K562 (cell line): ENCODE measurements around the gene SLC10A3. TPM values are rescaled to one million over a fixed set of nuclear protein-coding genes. Genes with fewer than 3 reads are reported as not detected.

Source experiments
- ATAC-seq: fragments of 200-7000 bp; cut with Tn5 transposase; 3 replicates; pipeline ENCODE4 v1.9.1; 2020; ENCODE audit warnings: moderate library complexity
- BruUV-seq: library from RNA; stranded (reverse); fragments of 400-500 nt; replicated peaks from 2 replicates; lab custom pipeline; 2021; lab: Mats Ljungman, UMichigan
- CTCF ChIA-PET: fragments of 300-600 bp; formaldehyde crosslinking; extraction: SDS; loops from one replicate; lab custom pipeline; 2021; ENCODE audit warnings: low intra/inter-chr PET ratio; lab: Yijun Ruan, JAX
- POLR2A ChIA-PET: fragments of 300-600, 350-650 bp; sonication (Branson Sonifier 250); formaldehyde crosslinking; extraction: SDS; loops from one replicate; lab custom pipeline; 2021; ENCODE audit warnings: antibody characterized with exemption, inconsistent platforms; lab: Yijun Ruan, JAX
- DNase-seq, 4 experiments: peaks; one replicate each; pipeline versions ENCODE4 v3.0.0 to v3.0.0-alpha.2; 2011 to 2018; ENCODE audit warnings: low spot score in 3 of 4, mixed read lengths in 3 of 4; ENCODE audit errors: extremely low read depth in 1 of 4
- FAIRE-seq: peaks from 2 replicates; lab custom pipeline; 2011; peaks lifted over from hg19 to GRCh38; lab: Jason Lieb, UNC
- H2AFZ ChIP-seq: 2 replicates; pipeline ENCODE4 v1.6.0; 2011; ENCODE audit warnings: low read depth, low read length, control low read depth, inconsistent platforms
- H3K27ac ChIP-seq: fragments of 200-600 bp; 3 replicates; pipeline ENCODE4 v1.8.0; 2011; ENCODE audit warnings: low read depth, mild to moderate bottlenecking, control low read depth, inconsistent platforms, low read length, moderate library complexity, mixed read lengths; ENCODE audit errors: extremely low read depth
- H3K27me3 ChIP-seq, 2 experiments: fragments of 300-600 bp in 1 of 2; 2 replicates in 1 of 2; 3 replicates in 1 of 2; pipeline versions ENCODE4 v1.6.0 to v1.8.0; 2011; ENCODE audit warnings: inconsistent platforms in 2 of 2, low read length in 2 of 2, mild to moderate bottlenecking in 1 of 2, mixed read lengths in 1 of 2, moderate library complexity in 1 of 2; ENCODE audit not compliant: control insufficient read depth in 2 of 2, insufficient read depth in 2 of 2
- H3K36me3 ChIP-seq: fragments of 300-600 bp; 3 replicates; pipeline ENCODE4 v1.8.0; 2011; ENCODE audit warnings: mild to moderate bottlenecking, low read length, inconsistent platforms; ENCODE audit not compliant: control insufficient read depth, insufficient read depth
- H3K4me1 ChIP-seq, 2 experiments: fragments of 200-600 bp in 1 of 2; replicated peaks in 1 of 2; 2 replicates in 1 of 2; 3 replicates in 1 of 2; pipeline versions ENCODE4 v1.5.1 to v1.8.0; 2011; ENCODE audit warnings: inconsistent platforms in 2 of 2, low read length in 2 of 2, mild to moderate bottlenecking in 1 of 2, mixed read lengths in 1 of 2, moderate library complexity in 1 of 2; ENCODE audit not compliant: control insufficient read depth in 2 of 2, insufficient read depth in 2 of 2
- H3K4me2 ChIP-seq: 2 replicates; pipeline ENCODE4 v1.6.1; 2011; ENCODE audit warnings: low read length, control low read depth, inconsistent platforms, mixed read lengths; ENCODE audit not compliant: insufficient read depth
- H3K4me3 ChIP-seq: fragments of 200-600 bp; sonication (generic), shearing (Covaris generic); 2 replicates; pipeline ENCODE4 v1.5.1; 2016; ENCODE audit warnings: control low read depth, inconsistent platforms
- H3K79me2 ChIP-seq: fragments of 200-600 bp; 3 replicates; pipeline ENCODE4 v1.8.0; 2011; ENCODE audit warnings: low read length, inconsistent platforms; ENCODE audit not compliant: control insufficient read depth, insufficient read depth
- H3K9ac ChIP-seq, 2 experiments: 2 replicates each; pipeline versions ENCODE4 v1.6.0 to v1.6.1; 2011; ENCODE audit warnings: low read depth in 2 of 2, low read length in 2 of 2, control low read depth in 1 of 2, inconsistent platforms in 1 of 2, mild to moderate bottlenecking in 1 of 2, mixed read lengths in 1 of 2; ENCODE audit not compliant: insufficient read depth in 1 of 2
- H3K9me1 ChIP-seq: one replicate; pipeline ENCODE4 v1.6.0; 2011; ENCODE audit warnings: inconsistent platforms, mild to moderate bottlenecking, low read length, moderate library complexity; ENCODE audit not compliant: control insufficient read depth, insufficient read depth
- H3K9me3 ChIP-seq: replicated peaks from 2 replicates; pipeline ENCODE4 v1.5.1; 2011; ENCODE audit warnings: low read depth, low read length, inconsistent platforms; ENCODE audit not compliant: control insufficient read depth, insufficient read depth
- H4K20me1 ChIP-seq: replicated peaks from 2 replicates; pipeline ENCODE4 v1.6.1; 2011; ENCODE audit warnings: low read length, inconsistent platforms, mixed read lengths; ENCODE audit not compliant: control insufficient read depth, insufficient read depth
- ATF7 ChIP-seq: fragments of 450-650 bp; IDR thresholded peaks from 2 replicates; pipeline ENCODE4 v1.7.1; 2014; ENCODE audit warnings: mild to moderate bottlenecking, moderate library complexity
- ETV6 ChIP-seq, 3 experiments: fragments of 150-350 bp in 1 of 3; sonication (generic) in 1 of 3; formaldehyde crosslinking in 1 of 3; IDR thresholded peaks; 2 replicates each; pipeline versions ENCODE4 v1.6.1 to v1.8.0; 2014 to 2022; ENCODE audit warnings: borderline replicate concordance in 2 of 3, low read depth in 2 of 3, antibody characterized with exemption in 1 of 3, low read length in 1 of 3, mild to moderate bottlenecking in 1 of 3, missing genetic modification reagents in 1 of 3
- KDM1A ChIP-seq, 2 experiments: fragments of 450-650 bp; IDR thresholded peaks; 2 replicates each; pipeline ENCODE4 v1.6.1; 2016; ENCODE audit warnings: mild to moderate bottlenecking in 2 of 2
- MEIS2 ChIP-seq: fragments of 450-650 bp; IDR thresholded peaks from 2 replicates; pipeline ENCODE4 v1.6.1; 2014; ENCODE audit warnings: mild to moderate bottlenecking; ENCODE audit not compliant: partially characterized antibody
- NEUROD1 ChIP-seq: fragments of 150-350 bp; IDR thresholded peaks from 2 replicates; pipeline ENCODE4 v1.6.1; 2014; ENCODE audit warnings: borderline replicate concordance, low read length, low read depth; ENCODE audit not compliant: partially characterized antibody
- ZNF23 ChIP-seq: fragments of 250-450 bp; sonication (Bioruptor Pico); IDR thresholded peaks from 2 replicates; pipeline ENCODE4 v1.4.0; 2020; ENCODE audit warnings: mild to moderate bottlenecking
- WGBS: fragments of 100-300 bp; shearing (Covaris generic); methylation state at CpG from one replicate; pipeline ENCODE4 v1.1.6; 2016; ENCODE audit warnings: low coverage, mixed read lengths; ENCODE audit not compliant: insufficient coverage; ENCODE audit errors: missing lambda C conversion rate; 5-methylcytosine and 5-hydroxymethylcytosine counted together
- in situ Hi-C: fragments of 300-500 bp; cut with MboI; formaldehyde crosslinking; loops from 4 replicates; pipeline ENCODE4 v1.15.0; 2018; ENCODE audit warnings: inconsistent platforms, mixed read lengths
- intact Hi-C: fragments of 100-400 bp; cut with micrococcal nuclease; formaldehyde crosslinking; loops from 2 replicates; pipeline ENCODE4 v1.14.2; 2022
- polyA plus RNA-seq, 8 experiments: library from polyadenylated mRNA; depleted of rRNA in 4 of 8; stranded (reverse) in 5 of 8; unstranded in 3 of 8; fragments of >200 nt; fragmentation: Nextera tagmentation in 2 of 8; fragmentation: Illumina TruSeq in 1 of 8; extraction: Ambion mirVana in 2 of 8; extraction: Trizol in 1 of 8; gene quantifications; 2 replicates each; pipeline versions ENCODE4 v1.2.1 to v1.2.3, GENCODE V29; 2011 to 2014; ENCODE audit warnings: inconsistent platforms in 1 of 8, missing spikeins in 1 of 8
- total RNA-seq, 7 experiments: library from RNA; depleted of rRNA in 6 of 7; stranded (reverse); fragments of >200 nt in 6 of 7; fragmentation: Illumina TruSeq in 2 of 7; extraction: Trizol in 2 of 7; gene quantifications; 2 replicates each; pipeline versions ENCODE4 v1.2.1 to v1.2.3, GENCODE V29; 2011 to 2021; ENCODE audit warnings: low replicate concordance in 1 of 7

The SLC10A3 gene
- total and polyA plus RNA-seq, 9 of the 15 experiments (the other 6 are each of a cell fraction or from before 2014, with no cell fraction given) = 5.2 to 30.6 (median 16.7) TPM

GRCh38 chrX:154465601-154466000 lies 24.8 kb downstream of the SLC10A3 start:
- ChIA-PET POLR2A (interaction anchor here (0.9 to 2.0 kb wide), 3 partner anchors 8 to 12 kb away, joined by 4 to 6 read pairs (median 5); no protein-coding TSS in a partner anchor), CTCF (no interaction called here)
- Histone ChIP-seq H3K9ac (no peak overlapping the region), H3K36me3 (peaks cover 88% of the 10 kb centered on the region; the same call in 2 of the 3 replicates), H3K4me2 (no peak overlapping the region), H3K27me3 (no peaks in the 10 kb centered on the region), H3K9me3 (no peaks in the 10 kb centered on the region), H3K27ac (no peak overlapping the region), H4K20me1 (no peaks in the 10 kb centered on the region), H3K79me2 (peaks cover 5% of the 10 kb centered on the region; the same call in 2 of the 3 replicates), H3K4me3 (no peak overlapping the region), H3K9me1 (no peaks in the 10 kb centered on the region), H2AFZ (no peak overlapping the region), H3K4me1 (peaks cover 0 to 22% of the 10 kb centered on the region in 2 experiments; a peak in 2 of 5 replicates)
- FAIRE-seq (no peak), ATAC-seq (no peak), DNase-seq (no peak)
- intact Hi-C loops (no loop called here), in situ Hi-C loops (no loop called here)
- BruUV-seq = no TSS peak
- TF ChIP-seq ETV6 (IDR thresholded peaks at IDR 0.05; ENCODE audit: borderline replicate concordance in 1 of 2, low read depth in 2 of 2, low read length in 1 of 2) = no peak
- no peak for TF ChIP-seq ETV6 (CRISPR knock-in tag; IDR thresholded peaks at IDR 0.05; ENCODE audit: borderline replicate concordance)
- TF ChIP-seq KDM1A (IDR thresholded peaks at IDR 0.05) = no peak
- no peak for TF ChIP-seq ATF7
- no peak for TF ChIP-seq NEUROD1
- TF ChIP-seq MEIS2 = no peak
- no peak for TF ChIP-seq ZNF23 (CRISPR knock-in tag)
- 100% methylated on average over 5 of the region's 14 CpGs for WGBS
